ENCODE measurements around the gene RALGAPA2.

DNA sequence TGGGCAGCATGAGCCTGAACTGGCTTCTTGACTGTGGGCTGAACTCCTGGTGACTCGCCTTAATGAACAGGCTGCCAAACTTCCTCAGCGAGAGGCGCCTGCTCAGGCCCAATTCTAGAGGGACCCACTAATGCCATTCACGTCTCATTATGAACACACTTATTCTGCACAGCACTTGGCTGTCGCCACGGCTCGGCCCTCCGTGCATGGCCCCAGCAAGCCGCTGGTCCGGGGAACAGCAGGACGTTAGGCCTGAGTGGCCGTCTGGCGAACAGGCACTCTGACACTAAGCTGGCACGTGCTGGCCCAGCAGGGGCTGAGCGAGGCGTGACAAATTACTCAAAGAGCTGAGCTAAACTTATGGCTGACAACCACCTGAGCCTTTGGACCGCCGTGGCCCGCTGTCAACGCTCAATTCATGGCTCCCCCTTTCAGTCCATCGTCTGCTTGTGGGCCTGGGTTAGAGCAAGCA lies 298.6 kb downstream of the RALGAPA2 start:
- no peak for TF ChIP-seq CTCF (IDR thresholded peaks at IDR 0.05; ENCODE audit: low read depth, low read length)
- no peak for TF ChIP-seq MYC (IDR thresholded peaks at IDR 0.05; ENCODE audit: low read depth, low read length)
- TF ChIP-seq MAX (IDR thresholded peaks at IDR 0.05; ENCODE audit: low read depth, low read length), result no peak
- TF ChIP-seq POLR2A (IDR thresholded peaks at IDR 0.05; ENCODE audit: extremely low read depth, insufficient read length), result no peak
